ENCODE measurements around the gene PLTP.

Gene PLTP

DNA sequence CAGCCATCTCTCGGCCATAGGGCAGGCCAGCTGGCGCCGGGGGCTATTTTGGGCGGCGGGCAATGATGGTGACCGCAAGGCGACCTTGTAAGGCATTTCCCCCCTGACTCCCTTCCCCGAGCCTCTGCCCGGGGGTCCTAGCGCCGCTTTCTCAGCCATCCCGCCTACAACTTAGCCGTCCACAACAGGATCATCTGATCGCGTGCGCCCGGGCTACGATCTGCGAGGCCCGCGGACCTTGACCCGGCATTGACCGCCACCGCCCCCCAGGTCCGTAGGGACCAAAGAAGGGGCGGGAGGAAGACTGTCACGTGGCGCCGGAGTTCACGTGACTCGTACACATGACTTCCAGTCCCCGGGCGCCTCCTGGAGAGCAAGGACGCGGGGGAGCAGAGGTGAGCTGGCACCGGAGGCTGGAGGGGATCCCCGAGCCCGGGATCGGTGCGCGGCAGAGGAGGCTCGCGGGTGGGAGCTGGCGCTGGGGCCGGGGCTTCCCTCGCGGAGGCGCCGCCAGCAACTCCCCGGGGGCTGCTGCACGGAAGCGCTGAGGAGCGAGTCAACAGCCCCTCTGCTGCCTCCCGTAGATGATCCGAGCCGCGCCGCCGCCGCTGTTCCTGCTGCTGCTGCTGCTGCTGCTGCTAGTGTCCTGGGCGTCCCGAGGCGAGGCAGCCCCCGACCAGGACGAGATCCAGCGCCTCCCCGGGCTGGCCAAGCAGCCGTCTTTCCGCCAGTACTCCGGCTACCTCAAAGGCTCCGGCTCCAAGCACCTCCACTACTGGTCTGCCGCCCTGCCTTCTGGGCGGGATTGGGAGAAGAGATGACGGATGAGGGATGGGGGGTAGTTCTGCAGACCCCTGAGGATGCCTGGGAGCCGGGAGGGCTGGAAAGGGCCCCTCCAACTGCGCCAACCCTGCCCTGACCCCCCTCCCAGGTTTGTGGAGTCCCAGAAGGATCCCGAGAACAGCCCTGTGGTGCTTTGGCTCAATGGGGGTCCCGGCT lies 20.7 kb downstream of the PLTP start, which contains the start of the genes CTSA and NEURL2:
TSS of gene CTSA (plus strand) at position 351 of the 999 bp plus-strand sequence. CDS start at position 585, 234 bp downstream.
TSS of gene NEURL2 (minus strand) at position 224 of the 999 bp plus-strand sequence. CDS start at position 7, 217 bp downstream.
- peak within 1 kb of the TSS; percentile 45 for H3K27ac ChIP-seq (ENCODE audit: low read depth, low read length)
- H2AFZ ChIP-seq (ENCODE audit: low read depth, low read length, severe bottlenecking) = peak within 1 kb of the TSS; percentile 93
- H3F3A ChIP-seq (ENCODE audit: insufficient read depth) = no peaks in the 10 kb centered on the region

DNA sequence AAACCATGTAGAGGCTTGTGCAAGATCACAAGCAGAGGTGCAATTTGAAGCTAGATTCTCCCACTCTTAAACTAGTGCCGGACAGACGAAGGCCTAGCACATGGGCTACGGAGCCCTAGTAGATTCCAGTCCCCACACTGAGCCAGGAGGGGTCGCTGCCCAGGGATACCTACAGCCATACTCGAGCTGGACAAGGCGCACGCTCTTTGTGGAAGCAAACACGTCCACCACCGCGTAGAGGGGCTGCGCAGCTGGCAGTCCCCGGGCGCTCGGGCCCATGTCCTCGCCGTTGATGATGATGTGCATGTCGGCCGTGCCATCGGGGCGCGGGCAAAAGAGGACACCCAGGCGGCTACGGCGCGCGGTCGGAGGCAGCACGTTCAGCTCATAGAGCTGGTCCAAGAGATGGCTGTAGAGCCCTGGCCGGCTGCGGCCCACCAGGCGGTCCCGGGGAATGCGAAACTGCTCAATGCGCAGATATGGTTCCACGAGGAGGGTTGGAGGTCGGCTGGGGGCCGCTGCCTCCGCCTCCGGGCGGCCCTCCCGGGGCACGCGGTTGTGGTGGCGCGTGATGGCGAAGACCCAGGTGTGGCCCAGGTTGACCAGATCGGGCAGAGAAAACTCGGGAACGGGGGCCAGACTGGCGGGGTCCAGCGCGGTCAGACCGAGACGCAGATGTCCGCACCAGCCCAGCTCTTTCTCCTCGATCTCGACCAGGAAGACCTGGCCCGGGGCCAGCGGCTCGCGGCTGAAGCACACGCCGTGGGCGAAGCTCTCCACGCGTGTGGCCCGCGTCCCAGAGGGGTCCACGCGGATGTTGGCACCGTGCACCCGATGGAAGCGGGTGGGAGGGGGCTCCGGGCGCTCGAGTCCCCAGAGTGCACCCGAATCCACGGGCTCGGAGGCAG lies 21.6 kb downstream of the PLTP start:
- H3K27ac ChIP-seq (ENCODE audit: low read depth, low read length) = peak overlapping the region; percentile 45
- peak overlapping the region; percentile 65 for H3K4me2 ChIP-seq (ENCODE audit: low read depth, low read length, poor library complexity, severe bottlenecking)
- no peaks in the 10 kb centered on the region for H3K9me2 ChIP-seq (replicated peaks; ENCODE audit: insufficient read depth, low read length)
- H3F3A ChIP-seq (ENCODE audit: insufficient read depth) = no peaks in the 10 kb centered on the region
- H3K79me2 ChIP-seq (ENCODE audit: insufficient read depth, low read length) = no peaks in the 10 kb centered on the region
- no peak for TF ChIP-seq EZH2phosphoT487 (conservative IDR thresholded peaks at IDR 0.05; ENCODE audit: low read length)
- TF ChIP-seq, protein P1, sequence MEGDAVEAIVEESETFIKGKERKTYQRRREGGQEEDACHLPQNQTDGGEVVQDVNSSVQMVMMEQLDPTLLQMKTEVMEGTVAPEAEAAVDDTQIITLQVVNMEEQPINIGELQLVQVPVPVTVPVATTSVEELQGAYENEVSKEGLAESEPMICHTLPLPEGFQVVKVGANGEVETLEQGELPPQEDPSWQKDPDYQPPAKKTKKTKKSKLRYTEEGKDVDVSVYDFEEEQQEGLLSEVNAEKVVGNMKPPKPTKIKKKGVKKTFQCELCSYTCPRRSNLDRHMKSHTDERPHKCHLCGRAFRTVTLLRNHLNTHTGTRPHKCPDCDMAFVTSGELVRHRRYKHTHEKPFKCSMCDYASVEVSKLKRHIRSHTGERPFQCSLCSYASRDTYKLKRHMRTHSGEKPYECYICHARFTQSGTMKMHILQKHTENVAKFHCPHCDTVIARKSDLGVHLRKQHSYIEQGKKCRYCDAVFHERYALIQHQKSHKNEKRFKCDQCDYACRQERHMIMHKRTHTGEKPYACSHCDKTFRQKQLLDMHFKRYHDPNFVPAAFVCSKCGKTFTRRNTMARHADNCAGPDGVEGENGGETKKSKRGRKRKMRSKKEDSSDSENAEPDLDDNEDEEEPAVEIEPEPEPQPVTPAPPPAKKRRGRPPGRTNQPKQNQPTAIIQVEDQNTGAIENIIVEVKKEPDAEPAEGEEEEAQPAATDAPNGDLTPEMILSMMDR (IDR thresholded peaks at IDR 0.05; ENCODE audit: insufficient read depth, low read length, poor library complexity, severe bottlenecking) = no peak
- H3K9ac ChIP-seq (ENCODE audit: low read length) = peak overlapping the region; percentile 81
- no peaks in the 10 kb centered on the region for H4K20me1 ChIP-seq (ENCODE audit: low read depth, low read length)
- no peaks in the 10 kb centered on the region for H3K27me3 ChIP-seq (ENCODE audit: low read length)
- H2AFZ ChIP-seq (ENCODE audit: low read depth, low read length, severe bottlenecking) = peak overlapping the region; percentile 93
- no peaks in the 10 kb centered on the region for H3K9me3 ChIP-seq (ENCODE audit: insufficient read depth, low read length)
- peak overlapping the region; percentile 86 for H3K4me3 ChIP-seq (ENCODE audit: insufficient read depth, low read length, poor library complexity, severe bottlenecking)
- no peaks in the 10 kb centered on the region for H3K36me3 ChIP-seq (ENCODE audit: low read length)

More for the DNA sequence above, 20.7 kb downstream of the PLTP start, which contains the start of the genes CTSA and NEURL2:
- TF ChIP-seq, protein P1 (IDR thresholded peaks at IDR 0.05; ENCODE audit: insufficient read depth, low read length, poor library complexity, severe bottlenecking) = no peak
- TF ChIP-seq EZH2phosphoT487 (conservative IDR thresholded peaks at IDR 0.05; ENCODE audit: low read length) = no peak
- peak within 1 kb of the TSS; percentile 81 for H3K9ac ChIP-seq (ENCODE audit: low read length)
- H3K9me2 ChIP-seq (replicated peaks; ENCODE audit: insufficient read depth, low read length) = no peaks in the 10 kb centered on the region
- H4K20me1 ChIP-seq (ENCODE audit: low read depth, low read length) = no peaks in the 10 kb centered on the region
- H3K36me3 ChIP-seq (ENCODE audit: low read length) = no peaks in the 10 kb centered on the region
- no peaks in the 10 kb centered on the region for H3K79me2 ChIP-seq (ENCODE audit: insufficient read depth, low read length)
- no peaks in the 10 kb centered on the region for H3K9me3 ChIP-seq (ENCODE audit: insufficient read depth, low read length)
- peak within 1 kb of the TSS; percentile 65 for H3K4me2 ChIP-seq (ENCODE audit: low read depth, low read length, poor library complexity, severe bottlenecking)
- H3K4me3 ChIP-seq (ENCODE audit: insufficient read depth, low read length, poor library complexity, severe bottlenecking) = peak within 1 kb of the TSS; percentile 86
- no peaks in the 10 kb centered on the region for H3K27me3 ChIP-seq (ENCODE audit: low read length)

DNA sequence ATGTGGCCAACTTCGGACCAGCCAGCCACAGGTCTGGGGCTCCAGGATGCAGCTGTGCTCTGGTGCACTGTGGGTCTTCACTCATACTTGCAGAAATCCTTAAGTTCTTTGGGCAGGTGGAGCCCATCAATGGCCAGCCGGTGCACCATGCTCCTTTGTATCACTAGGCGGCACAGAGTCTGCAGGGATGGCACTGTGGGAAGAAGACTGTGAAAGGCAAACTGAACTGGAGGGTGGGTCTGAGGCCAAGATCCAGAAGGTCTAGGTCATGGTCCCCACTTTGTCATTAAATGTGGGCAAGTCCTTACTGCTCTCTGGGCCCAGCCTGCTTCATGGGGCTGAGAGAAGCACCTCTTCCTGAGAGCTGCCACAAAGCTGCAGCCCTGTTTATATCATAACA lies 23.3 kb downstream of the PLTP start:
- Histone ChIP-seq H3K9me2 (replicated peaks; ENCODE audit: insufficient read depth, low read length) (no peaks in the 10 kb centered on the region), H3K4me3 (ENCODE audit: insufficient read depth, low read length, poor library complexity, severe bottlenecking) (no peak overlapping the region), H3K27ac (ENCODE audit: low read depth, low read length) (no peak overlapping the region), H3K36me3 (ENCODE audit: low read length) (no peaks in the 10 kb centered on the region), H2AFZ (ENCODE audit: low read depth, low read length, severe bottlenecking) (no peak overlapping the region), H4K20me1 (ENCODE audit: low read depth, low read length) (no peaks in the 10 kb centered on the region), H3K9me3 (ENCODE audit: insufficient read depth, low read length) (no peaks in the 10 kb centered on the region), H3K27me3 (ENCODE audit: low read length) (no peaks in the 10 kb centered on the region), H3F3A (ENCODE audit: insufficient read depth) (no peaks in the 10 kb centered on the region), H3K9ac (ENCODE audit: low read length) (no peak overlapping the region), H3K79me2 (ENCODE audit: insufficient read depth, low read length) (no peaks in the 10 kb centered on the region), H3K4me2 (ENCODE audit: low read depth, low read length, poor library complexity, severe bottlenecking) (no peak overlapping the region)
- no peak for TF ChIP-seq EZH2phosphoT487 (conservative IDR thresholded peaks at IDR 0.05; ENCODE audit: low read length)
- TF ChIP-seq, protein P1 (IDR thresholded peaks at IDR 0.05; ENCODE audit: insufficient read depth, low read length, poor library complexity, severe bottlenecking) = no peak

Data from SU-DHL-6 (cell line).